ENCODE data around the gene C5orf47. TPM values are rescaled to one million over a fixed set of nuclear protein-coding genes. Genes with fewer than 3 reads are reported as not detected.
A peak's percentile ranks its signal among the peaks of the same experiment; 100 is the strongest.

C5orf47 gene, protein sequence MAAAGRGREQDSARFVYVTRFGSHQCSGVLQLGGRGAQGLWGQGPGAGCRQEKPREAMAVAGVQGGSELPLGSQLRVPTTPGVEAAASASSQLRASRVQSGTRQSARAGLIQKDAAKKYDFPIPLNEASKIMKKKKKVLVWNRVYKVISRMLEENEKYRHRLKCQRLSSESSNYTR
- total RNA-seq (under 1 TPM; 0.06 to 0.09 TPM), polyA plus RNA-seq (under 1 TPM in 1 of 2 donors, not detected in 1; 0.10 TPM)
- long read RNA-seq, donor 1 = 0 reads
- long read RNA-seq, donor 2 = 0 reads
- long read RNA-seq, donor 3 = 0 reads
- long read RNA-seq, donor 4 = 0 reads
- long read RNA-seq, donor 5 = 0 reads

DNA sequence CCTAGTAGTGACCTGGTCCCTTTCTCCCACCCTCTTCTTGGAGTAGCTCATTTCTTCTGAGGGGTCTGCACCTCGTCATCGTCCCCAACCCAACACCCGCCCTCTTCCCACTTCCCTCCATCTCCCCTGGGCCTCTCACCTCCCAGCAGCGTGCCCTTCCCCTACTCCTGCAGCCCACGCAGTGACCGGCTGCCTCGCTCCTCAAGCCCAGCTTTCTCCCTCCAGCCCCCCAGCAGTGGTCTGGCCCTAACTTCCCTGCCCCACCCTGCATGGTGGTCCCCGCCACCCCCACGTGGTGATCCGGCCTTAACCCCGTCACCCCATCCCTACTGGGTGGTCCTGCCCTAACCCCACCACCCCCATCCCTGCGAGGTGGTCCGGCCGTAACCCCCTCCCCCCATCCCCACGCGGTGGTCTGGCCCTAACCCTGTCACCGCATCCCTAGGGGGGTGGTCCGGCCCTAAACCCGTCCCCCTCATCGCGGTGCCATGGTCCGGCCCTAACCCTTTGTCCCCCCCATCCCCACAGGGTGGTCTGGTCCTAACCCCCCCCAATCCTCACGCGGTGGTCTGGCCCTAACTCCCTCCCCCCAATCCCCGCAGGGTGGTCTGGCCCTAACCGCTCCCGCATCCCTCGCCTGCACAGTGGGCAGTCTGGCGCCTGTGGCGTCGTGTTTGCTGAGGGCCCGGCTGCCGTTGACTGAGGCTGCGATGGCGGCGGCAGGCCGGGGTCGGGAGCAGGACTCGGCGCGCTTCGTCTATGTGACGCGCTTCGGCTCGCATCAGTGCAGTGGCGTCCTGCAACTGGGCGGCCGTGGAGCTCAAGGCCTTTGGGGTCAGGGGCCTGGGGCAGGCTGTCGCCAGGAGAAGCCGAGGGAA, at the start of gene C5orf47:
C5orf47 (plus strand) TSS at position 617 of the 878 bp plus-strand sequence; CDS start at position 711, 94 bp downstream.
- DNase-seq (no peak), ATAC-seq (ENCODE audit: insufficient read depth, low FRiP score) (no peak)
- Histone ChIP-seq H3K36me3 (ENCODE audit: control insufficient read depth in 4 of 4, insufficient read depth in 4 of 4, low read length in 4 of 4) (no peaks in the 10 kb centered on the region), H3K4me1 (ENCODE audit: control insufficient read depth in 5 of 5, insufficient read depth in 5 of 5, low read length in 5 of 5) (no peaks in the 10 kb centered on the region), H3K9ac (ENCODE audit: insufficient read depth in 1 of 2, low read length in 2 of 2) (no peak within 1 kb of the TSS), H3K9me3 (ENCODE audit: control insufficient read depth in 4 of 4, insufficient read depth in 3 of 4, low read length in 3 of 4) (peaks cover 0 to 6% (median 0%) of the 10 kb centered on the region in 4 donors), H3K27me3 (ENCODE audit: control insufficient read depth in 3 of 3, insufficient read depth in 3 of 3, low read length in 2 of 3) (no peaks in the 10 kb centered on the region), H3K27ac (ENCODE audit: low read depth in 1 of 2, low read length in 1 of 2) (no peak within 1 kb of the TSS), H3K4me3 (no peak within 1 kb of the TSS)
- 95 to 97% methylated on average over 39 to 51 of the region's 51 CpGs for WGBS, 2 donors
- TF ChIP-seq, protein P1, sequence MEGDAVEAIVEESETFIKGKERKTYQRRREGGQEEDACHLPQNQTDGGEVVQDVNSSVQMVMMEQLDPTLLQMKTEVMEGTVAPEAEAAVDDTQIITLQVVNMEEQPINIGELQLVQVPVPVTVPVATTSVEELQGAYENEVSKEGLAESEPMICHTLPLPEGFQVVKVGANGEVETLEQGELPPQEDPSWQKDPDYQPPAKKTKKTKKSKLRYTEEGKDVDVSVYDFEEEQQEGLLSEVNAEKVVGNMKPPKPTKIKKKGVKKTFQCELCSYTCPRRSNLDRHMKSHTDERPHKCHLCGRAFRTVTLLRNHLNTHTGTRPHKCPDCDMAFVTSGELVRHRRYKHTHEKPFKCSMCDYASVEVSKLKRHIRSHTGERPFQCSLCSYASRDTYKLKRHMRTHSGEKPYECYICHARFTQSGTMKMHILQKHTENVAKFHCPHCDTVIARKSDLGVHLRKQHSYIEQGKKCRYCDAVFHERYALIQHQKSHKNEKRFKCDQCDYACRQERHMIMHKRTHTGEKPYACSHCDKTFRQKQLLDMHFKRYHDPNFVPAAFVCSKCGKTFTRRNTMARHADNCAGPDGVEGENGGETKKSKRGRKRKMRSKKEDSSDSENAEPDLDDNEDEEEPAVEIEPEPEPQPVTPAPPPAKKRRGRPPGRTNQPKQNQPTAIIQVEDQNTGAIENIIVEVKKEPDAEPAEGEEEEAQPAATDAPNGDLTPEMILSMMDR (IDR thresholded peaks at IDR 0.05; ENCODE audit: control extremely low read depth, extremely low read depth) = no peak

DNA sequence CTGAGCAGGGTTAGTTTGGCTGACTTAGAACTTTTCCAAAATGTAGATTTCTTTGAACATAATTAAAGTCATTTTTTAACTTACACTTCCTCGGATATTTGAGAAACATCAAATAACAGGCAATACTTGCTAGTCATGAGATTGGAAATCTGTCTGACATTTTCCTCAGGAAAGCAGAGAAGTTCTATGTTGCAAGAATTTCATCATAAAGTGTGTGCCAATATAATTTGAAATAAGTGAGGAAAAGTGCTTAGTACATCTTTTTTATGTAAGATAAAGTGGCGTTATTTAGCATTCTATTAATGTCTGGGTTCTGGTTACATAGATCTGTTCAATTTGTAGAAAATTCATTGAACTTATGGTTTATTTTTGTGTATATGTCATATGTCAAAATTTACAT, 48.7 kb upstream of the C5orf47 start:
- Histone ChIP-seq H3K27ac (ENCODE audit: low read depth in 1 of 2, low read length in 1 of 2) (no peak overlapping the region), H3K9ac (ENCODE audit: insufficient read depth in 1 of 2, low read length in 2 of 2) (no peak overlapping the region), H3K4me1 (ENCODE audit: control insufficient read depth in 5 of 5, insufficient read depth in 5 of 5, low read length in 5 of 5) (peaks cover 7 to 49% (median 19%) of the 10 kb centered on the region in 5 donors), H3K9me3 (ENCODE audit: control insufficient read depth in 4 of 4, insufficient read depth in 3 of 4, low read length in 3 of 4) (no peaks in the 10 kb centered on the region), H3K36me3 (ENCODE audit: control insufficient read depth in 4 of 4, insufficient read depth in 4 of 4, low read length in 4 of 4) (peaks cover 3 to 14% (median 3%) of the 10 kb centered on the region in 4 donors), H3K27me3 (ENCODE audit: control insufficient read depth in 3 of 3, insufficient read depth in 3 of 3, low read length in 2 of 3) (no peaks in the 10 kb centered on the region), H3K4me3 (no peak overlapping the region)
- TF ChIP-seq, protein P1 (IDR thresholded peaks at IDR 0.05; ENCODE audit: control extremely low read depth, extremely low read depth) = no peak
- DNase-seq (peak in 2 of 3 donors; percentile 69 to 83), ATAC-seq (ENCODE audit: insufficient read depth, low FRiP score) (no peak)
- 30 to 46% methylated on average over 2 of the region's 2 CpGs for WGBS, 2 donors

DNA sequence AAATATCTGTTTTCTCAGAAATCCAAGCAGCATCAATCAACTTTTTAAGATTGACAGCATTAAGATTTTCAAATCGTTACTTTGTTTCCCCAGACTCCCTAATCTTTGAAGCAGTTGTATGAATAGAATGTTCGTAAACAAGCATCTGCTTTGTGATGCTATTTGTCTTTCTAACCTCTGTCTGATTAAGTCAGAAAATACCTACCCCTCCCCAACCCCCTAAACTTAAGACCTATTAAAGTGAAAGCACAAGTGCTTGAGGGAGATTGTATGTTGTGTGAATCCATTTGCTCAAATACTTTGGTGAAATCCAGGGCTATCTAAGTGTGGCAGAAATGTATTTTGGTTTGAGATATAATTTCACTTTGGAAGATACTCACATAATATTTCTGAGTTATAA, 47.9 kb upstream of the C5orf47 start:
- ATAC-seq (ENCODE audit: insufficient read depth, low FRiP score) (no peak), DNase-seq (no peak)
- Histone ChIP-seq H3K27me3 (ENCODE audit: control insufficient read depth in 3 of 3, insufficient read depth in 3 of 3, low read length in 2 of 3) (no peaks in the 10 kb centered on the region), H3K9ac (ENCODE audit: insufficient read depth in 1 of 2, low read length in 2 of 2) (no peak overlapping the region), H3K9me3 (ENCODE audit: control insufficient read depth in 4 of 4, insufficient read depth in 3 of 4, low read length in 3 of 4) (no peaks in the 10 kb centered on the region), H3K4me3 (no peak overlapping the region), H3K4me1 (ENCODE audit: control insufficient read depth in 5 of 5, insufficient read depth in 5 of 5, low read length in 5 of 5) (peaks cover 7 to 44% (median 19%) of the 10 kb centered on the region in 5 donors), H3K36me3 (ENCODE audit: control insufficient read depth in 4 of 4, insufficient read depth in 4 of 4, low read length in 4 of 4) (peaks cover 4 to 19% (median 4%) of the 10 kb centered on the region in 4 donors), H3K27ac (ENCODE audit: low read depth in 1 of 2, low read length in 1 of 2) (no peak overlapping the region)
- TF ChIP-seq, protein P1 (IDR thresholded peaks at IDR 0.05; ENCODE audit: control extremely low read depth, extremely low read depth) = no peak
- WGBS, 2 donors = 65 to 82% methylated on average over 2 of the region's 2 CpGs
